HG03575 (cell line): ENCODE measurements around the gene C11orf54.
"Not testable (repeated sequence)": the region's sequence is repeated elsewhere in the genome, so short reads cannot be mapped to it uniquely, and the experiment has no call there.

Source experiments
- ATAC-seq: cut with Tn5 transposase; IDR thresholded peaks from one replicate; pipeline ENCODE4 v1.9.1; 2021; ENCODE audit not compliant: unreplicated experiment, insufficient number of reproducible peaks, low FRiP score; ENCODE audit errors: extremely low read depth

Gene C11orf54

GRCh38 chr11:93732237-93732892, 9.1 kb upstream of the C11orf54 start:
- no peak for ATAC-seq

GRCh38 chr11:93733474-93733873, 8.0 kb upstream of the C11orf54 start:
- ATAC-seq, result no peak

GRCh38 chr11:93734427-93735222, 6.8 kb upstream of the C11orf54 start:
- no peak for ATAC-seq

- ATAC-seq, result no peak
Observed at GRCh38 chr11:93735627-93736026, 5.8 kb upstream of the C11orf54 start.

GRCh38 chr11:93736129-93736528, 5.3 kb upstream of the C11orf54 start:
- ATAC-seq, result no peak

- ATAC-seq, result no peak
Observed at GRCh38 chr11:93737904-93738612, 3.4 kb upstream of the C11orf54 start.

GRCh38 chr11:93738647-93739081, 2.8 kb upstream of the C11orf54 start:
- ATAC-seq, result no peak

GRCh38 chr11:93740031-93740729, 1.3 kb upstream of the C11orf54 start:
- ATAC-seq, result no peak

GRCh38 chr11:93740730-93741093, 760 bp upstream of the C11orf54 start:
- no peak for ATAC-seq

- ATAC-seq, result no peak
Observed at GRCh38 chr11:93741882-93742226, 382 bp downstream of the C11orf54 start.

- ATAC-seq, result no peak
Observed at GRCh38 chr11:93743291-93743690, 1.8 kb downstream of the C11orf54 start.

GRCh38 chr11:93744669-93745004, 3.2 kb downstream of the C11orf54 start:
- ATAC-seq, result no peak

GRCh38 chr11:93745005-93745755, 3.7 kb downstream of the C11orf54 start:
- not testable (repeated sequence) for ATAC-seq

GRCh38 chr11:93746101-93746500, 4.6 kb downstream of the C11orf54 start:
- no peak for ATAC-seq

- peak; percentile 43 for ATAC-seq
Observed at GRCh38 chr11:93747122-93747521, 5.7 kb downstream of the C11orf54 start.

- no peak for ATAC-seq
Observed at GRCh38 chr11:93751001-93751400, 9.5 kb downstream of the C11orf54 start.

- ATAC-seq, result no peak
Observed at GRCh38 chr11:93753241-93753640, 11.8 kb downstream of the C11orf54 start.

- ATAC-seq, result no peak
Observed at GRCh38 chr11:93756748-93757147, 15.3 kb downstream of the C11orf54 start.

- no peak for ATAC-seq
Observed at GRCh38 chr11:93757301-93757700, 15.8 kb downstream of the C11orf54 start.
